Erythroblast (primary cell): ENCODE measurements around the gene AMBRA1.

Experiments used
- GATA1 ChIP-seq: IDR thresholded peaks from 2 replicates; pipeline ENCODE4 v1.6.1; 2011; ENCODE audit warnings: low read depth, mild to moderate bottlenecking, control low read depth, low read length, moderate library complexity
- POLR2A ChIP-seq: IDR thresholded peaks from 2 replicates; pipeline ENCODE4 v1.6.1; 2011; ENCODE audit warnings: mild to moderate bottlenecking, low read length

DNA sequence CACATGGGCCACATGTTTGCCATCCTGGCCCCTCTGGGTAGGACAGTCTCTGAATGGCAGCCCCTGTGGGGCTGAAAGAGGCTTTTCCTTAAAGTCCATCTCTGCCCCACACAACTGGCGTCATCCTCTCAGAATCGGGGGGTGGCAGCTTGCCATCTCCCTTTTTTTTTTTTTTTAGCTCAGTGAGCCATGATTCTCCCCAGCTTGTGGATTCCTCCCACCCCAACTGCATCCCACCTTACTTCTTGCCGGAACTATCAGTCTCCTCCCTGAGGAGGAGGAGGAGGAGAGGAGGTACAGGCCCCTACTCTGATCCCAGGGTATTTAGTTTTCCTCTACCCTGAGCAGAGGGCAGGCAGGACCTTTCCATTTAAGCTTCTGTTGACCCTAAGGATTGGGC lies 243.1 kb downstream of the AMBRA1 start:
- TF ChIP-seq POLR2A (no peak), GATA1 (no peak)
